Activated CD8-positive, alpha-beta T cell treated with anti-CD3 and anti-CD28 coated beads for 36 hours (primary cell): ENCODE measurements around the gene ZCCHC13. TPM values are rescaled to one million over a fixed set of nuclear protein-coding genes. Genes with fewer than 3 reads are reported as not detected.
"Not testable (repeated sequence)": the region's sequence is repeated elsewhere in the genome, so short reads cannot be mapped to it uniquely, and the experiment has no call there.

Experiments
- ATAC-seq: fragments of 200-7000 bp; cut with Tn5 transposase; one replicate; pipeline ENCODE4 v1.10.0; 2021; ENCODE audit warnings: mild to moderate bottlenecking, moderate library complexity
- CTCF ChIA-PET: fragments of 350-600 bp; sonication (Branson Sonifier 250); formaldehyde crosslinking; loops from one replicate; lab custom pipeline; 2021; ENCODE audit warnings: antibody characterized with exemption; lab: Charles Lee
- POLR2A ChIA-PET: fragments of 350-600 bp; sonication (Branson Sonifier 250); formaldehyde crosslinking; loops from one replicate; lab custom pipeline; 2021; ENCODE audit warnings: antibody characterized with exemption; lab: Charles Lee
- DNase-seq: peaks from one replicate; pipeline ENCODE4 v3.0.0-alpha.2; 2020
- H3K27ac Mint-ChIP-seq: one replicate; pipeline ENCODE4 v1.8.0; 2021; ENCODE audit warnings: mild to moderate bottlenecking, mixed read lengths
- H3K27me3 Mint-ChIP-seq: one replicate; pipeline ENCODE4 v1.8.0; 2021; ENCODE audit warnings: mixed read lengths
- H3K36me3 Mint-ChIP-seq: one replicate; pipeline ENCODE4 v1.8.0; 2021; ENCODE audit warnings: low read depth, mixed read lengths
- H3K4me1 Mint-ChIP-seq: one replicate; pipeline ENCODE4 v1.8.0; 2021; ENCODE audit warnings: low read depth, mixed read lengths
- H3K4me3 Mint-ChIP-seq: one replicate; pipeline ENCODE4 v1.8.0; 2021; ENCODE audit warnings: mild to moderate bottlenecking, moderate library complexity, mixed read lengths
- H3K9me3 Mint-ChIP-seq: one replicate; pipeline ENCODE4 v1.8.0; 2021; ENCODE audit warnings: mixed read lengths
- intact Hi-C: fragments of 100-400 bp; cut with micrococcal nuclease; formaldehyde crosslinking; loops from one replicate; pipeline ENCODE4 v1.10.0; 2022
- total RNA-seq, 2 experiments: library from RNA; stranded (reverse); gene quantifications; one replicate each; pipeline ENCODE4 v1.2.3, GENCODE V29; 2021
- TF ChIP-seq, protein P1 (sequence below): fragments of 200-600 bp; IDR thresholded peaks from one replicate; pipeline ENCODE4 v1.8.0; 2022; ENCODE audit warnings: antibody characterized with exemption, mild to moderate bottlenecking

ZCCHC13 gene
- total RNA-seq, 2 experiments from 2014 or later, result not detected

DNA sequence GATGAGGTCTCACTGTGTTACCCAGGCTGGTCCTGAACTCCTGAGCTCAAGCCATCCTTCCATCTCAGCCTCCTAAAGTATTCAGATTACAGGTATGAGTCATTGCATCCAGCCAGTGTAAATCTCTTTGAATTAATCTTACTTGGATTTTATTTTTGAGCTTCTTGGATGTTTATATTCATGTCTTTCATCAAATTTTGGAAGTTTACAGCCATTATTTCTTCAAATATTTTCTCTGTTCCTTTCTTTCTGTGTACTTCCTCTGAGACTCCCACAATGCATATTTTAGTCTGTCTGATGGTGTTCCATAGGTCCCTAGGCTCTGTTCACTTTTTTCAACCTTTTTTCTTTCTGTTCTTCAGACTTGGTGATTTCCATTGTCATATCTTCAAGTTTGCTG is 34.9 kb downstream of the ZCCHC13 start:
- CTCF ChIA-PET, result no interaction called here
- H3K36me3 Mint-ChIP-seq, result no peaks in the 10 kb centered on the region

GRCh38 chrX:74340051-74340450 is 36.1 kb downstream of the ZCCHC13 start:
- DNase-seq (no peak), ATAC-seq (no peak)
- H3K4me1 Mint-ChIP-seq, result peaks cover 4% of the 10 kb centered on the region
- POLR2A ChIA-PET, result no interaction called here
- CTCF ChIA-PET, result no interaction called here
- no peak overlapping the region for H3K27ac Mint-ChIP-seq
- H3K36me3 Mint-ChIP-seq, result no peaks in the 10 kb centered on the region
- intact Hi-C loops, result no loop called here
- no peak overlapping the region for H3K4me3 Mint-ChIP-seq
- H3K9me3 Mint-ChIP-seq, result peaks cover 2% of the 10 kb centered on the region
- H3K27me3 Mint-ChIP-seq, result peaks cover 2% of the 10 kb centered on the region
- TF ChIP-seq, protein P1, sequence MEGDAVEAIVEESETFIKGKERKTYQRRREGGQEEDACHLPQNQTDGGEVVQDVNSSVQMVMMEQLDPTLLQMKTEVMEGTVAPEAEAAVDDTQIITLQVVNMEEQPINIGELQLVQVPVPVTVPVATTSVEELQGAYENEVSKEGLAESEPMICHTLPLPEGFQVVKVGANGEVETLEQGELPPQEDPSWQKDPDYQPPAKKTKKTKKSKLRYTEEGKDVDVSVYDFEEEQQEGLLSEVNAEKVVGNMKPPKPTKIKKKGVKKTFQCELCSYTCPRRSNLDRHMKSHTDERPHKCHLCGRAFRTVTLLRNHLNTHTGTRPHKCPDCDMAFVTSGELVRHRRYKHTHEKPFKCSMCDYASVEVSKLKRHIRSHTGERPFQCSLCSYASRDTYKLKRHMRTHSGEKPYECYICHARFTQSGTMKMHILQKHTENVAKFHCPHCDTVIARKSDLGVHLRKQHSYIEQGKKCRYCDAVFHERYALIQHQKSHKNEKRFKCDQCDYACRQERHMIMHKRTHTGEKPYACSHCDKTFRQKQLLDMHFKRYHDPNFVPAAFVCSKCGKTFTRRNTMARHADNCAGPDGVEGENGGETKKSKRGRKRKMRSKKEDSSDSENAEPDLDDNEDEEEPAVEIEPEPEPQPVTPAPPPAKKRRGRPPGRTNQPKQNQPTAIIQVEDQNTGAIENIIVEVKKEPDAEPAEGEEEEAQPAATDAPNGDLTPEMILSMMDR, result no peak

More for the DNA sequence above, 34.9 kb downstream of the ZCCHC13 start:
- no peak overlapping the region for H3K4me3 Mint-ChIP-seq
- POLR2A ChIA-PET, result no interaction called here
- ATAC-seq (no peak), DNase-seq (no peak)
- intact Hi-C loops, result no loop called here
- TF ChIP-seq, protein P1, result no peak
- peaks cover 2% of the 10 kb centered on the region for H3K9me3 Mint-ChIP-seq
- no peak overlapping the region for H3K27ac Mint-ChIP-seq
- peaks cover 2% of the 10 kb centered on the region for H3K4me1 Mint-ChIP-seq
- H3K27me3 Mint-ChIP-seq, result peaks cover 2% of the 10 kb centered on the region

- ATAC-seq, H3K27me3 Mint-ChIP-seq, H3K9me3 Mint-ChIP-seq, intact Hi-C loops, H3K4me3 Mint-ChIP-seq, H3K27ac Mint-ChIP-seq, POLR2A ChIA-PET, H3K4me1 Mint-ChIP-seq, DNase-seq, H3K36me3 Mint-ChIP-seq: not testable (repeated sequence)
- CTCF ChIA-PET, result interaction anchor here (0.8 to 1.2 kb wide), 2 partner anchors 9 to 143 kb away, joined by 3 read pairs; no protein-coding TSS in a partner anchor
Observed at GRCh38 chrX:74342211-74342610, 38.2 kb downstream of the ZCCHC13 start.

- Mint-ChIP-seq H3K27ac (no peak overlapping the region), H3K36me3 (no peaks in the 10 kb centered on the region), H3K4me3 (no peak overlapping the region), H3K9me3 (peaks cover 2% of the 10 kb centered on the region), H3K27me3 (peaks cover 2% of the 10 kb centered on the region), H3K4me1 (peaks cover 4% of the 10 kb centered on the region)
- ChIA-PET POLR2A (no interaction called here), CTCF (interaction anchor here (0.7 to 1.4 kb wide), 8 partner anchors 15 to 505 kb away, joined by 3 to 4 read pairs (median 3); no protein-coding TSS in a partner anchor)
- DNase-seq (peak; percentile 39), ATAC-seq (peak; percentile 72)
- TF ChIP-seq, protein P1, result peak; percentile 63
- intact Hi-C loops, result no loop called here
Observed at GRCh38 chrX:74343343-74344279, 39.6 kb downstream of the ZCCHC13 start.

GRCh38 chrX:74344280-74344622 is 40.3 kb downstream of the ZCCHC13 start:
- TF ChIP-seq, protein P1, result peak; percentile 21
- H3K9me3 Mint-ChIP-seq, result no peaks in the 10 kb centered on the region
- no peaks in the 10 kb centered on the region for H3K36me3 Mint-ChIP-seq
- H3K4me1 Mint-ChIP-seq, result peaks cover 4% of the 10 kb centered on the region
- CTCF ChIA-PET, result interaction anchor here (0.7 to 1.4 kb wide), 6 partner anchors 14 to 506 kb away, joined by 3 to 4 read pairs (median 3); no protein-coding TSS in a partner anchor
- H3K27me3 Mint-ChIP-seq, result no peaks in the 10 kb centered on the region
- POLR2A ChIA-PET, result no interaction called here
- DNase-seq (no peak), ATAC-seq (peak; percentile 20)
- intact Hi-C loops, result no loop called here
- no peak overlapping the region for H3K27ac Mint-ChIP-seq
- H3K4me3 Mint-ChIP-seq, result no peak overlapping the region
